Measurements from ENCODE around the gene MIS12.

DNA sequence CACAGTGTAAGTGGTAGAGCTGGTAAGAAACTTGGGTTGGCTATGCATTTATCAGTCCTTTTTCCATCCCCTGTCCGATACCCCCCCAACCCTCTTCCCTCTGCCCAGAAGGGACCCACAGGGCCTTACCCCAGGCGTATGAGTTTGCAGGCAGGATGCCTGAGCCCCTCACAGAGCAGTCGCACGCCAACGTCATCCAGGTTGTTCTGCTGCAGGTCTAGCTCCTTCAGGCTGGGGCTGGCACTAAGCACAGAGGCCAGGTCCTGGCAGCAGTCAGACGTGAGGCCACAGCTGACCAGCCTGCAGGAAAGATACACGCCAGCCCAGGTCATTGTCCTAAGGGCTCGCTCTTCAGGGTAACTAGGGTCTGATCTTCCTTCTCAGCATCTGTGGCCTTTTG, 52.9 kb downstream of the MIS12 start:
- TF ChIP-seq ARID4B (CRISPR knock-in tag; IDR thresholded peaks at IDR 0.05; ENCODE audit: borderline replicate concordance) = no peak
- no peak for TF ChIP-seq SP1 (CRISPR knock-in tag; conservative IDR thresholded peaks at IDR 0.05)
- TF ChIP-seq ETV6 (CRISPR knock-in tag; IDR thresholded peaks at IDR 0.05) = no peak
- TF ChIP-seq, protein P1, sequence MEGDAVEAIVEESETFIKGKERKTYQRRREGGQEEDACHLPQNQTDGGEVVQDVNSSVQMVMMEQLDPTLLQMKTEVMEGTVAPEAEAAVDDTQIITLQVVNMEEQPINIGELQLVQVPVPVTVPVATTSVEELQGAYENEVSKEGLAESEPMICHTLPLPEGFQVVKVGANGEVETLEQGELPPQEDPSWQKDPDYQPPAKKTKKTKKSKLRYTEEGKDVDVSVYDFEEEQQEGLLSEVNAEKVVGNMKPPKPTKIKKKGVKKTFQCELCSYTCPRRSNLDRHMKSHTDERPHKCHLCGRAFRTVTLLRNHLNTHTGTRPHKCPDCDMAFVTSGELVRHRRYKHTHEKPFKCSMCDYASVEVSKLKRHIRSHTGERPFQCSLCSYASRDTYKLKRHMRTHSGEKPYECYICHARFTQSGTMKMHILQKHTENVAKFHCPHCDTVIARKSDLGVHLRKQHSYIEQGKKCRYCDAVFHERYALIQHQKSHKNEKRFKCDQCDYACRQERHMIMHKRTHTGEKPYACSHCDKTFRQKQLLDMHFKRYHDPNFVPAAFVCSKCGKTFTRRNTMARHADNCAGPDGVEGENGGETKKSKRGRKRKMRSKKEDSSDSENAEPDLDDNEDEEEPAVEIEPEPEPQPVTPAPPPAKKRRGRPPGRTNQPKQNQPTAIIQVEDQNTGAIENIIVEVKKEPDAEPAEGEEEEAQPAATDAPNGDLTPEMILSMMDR (IDR thresholded peaks at IDR 0.05) = no peak
- TF ChIP-seq ELF4 (CRISPR knock-in tag; IDR thresholded peaks at IDR 0.05; ENCODE audit: low read depth) = no peak
- TF ChIP-seq USF2 (CRISPR knock-in tag; IDR thresholded peaks at IDR 0.05) = no peak
- no peak for TF ChIP-seq SMAD3 (CRISPR knock-in tag; IDR thresholded peaks at IDR 0.05; ENCODE audit: borderline replicate concordance)
- no peak for TF ChIP-seq TEAD4 (CRISPR knock-in tag; IDR thresholded peaks at IDR 0.05)
- no peak for TF ChIP-seq ZNF532 (CRISPR knock-in tag; IDR thresholded peaks at IDR 0.05; ENCODE audit: borderline replicate concordance)
- TF ChIP-seq ZNF232 (CRISPR knock-in tag; IDR thresholded peaks at IDR 0.05) = no peak
- no peak for TF ChIP-seq ZNF263 (CRISPR knock-in tag; IDR thresholded peaks at IDR 0.05; ENCODE audit: low read depth)
- TF ChIP-seq ERG (CRISPR knock-in tag; IDR thresholded peaks at IDR 0.05) = no peak
